COR-L47 (cell line): ENCODE data around the gene TRABD2B.

Experiments
- DNase-seq: peaks from one replicate; lab custom pipeline; 2025; lab: John Stamatoyannopoulos, UW

Gene TRABD2B

DNA sequence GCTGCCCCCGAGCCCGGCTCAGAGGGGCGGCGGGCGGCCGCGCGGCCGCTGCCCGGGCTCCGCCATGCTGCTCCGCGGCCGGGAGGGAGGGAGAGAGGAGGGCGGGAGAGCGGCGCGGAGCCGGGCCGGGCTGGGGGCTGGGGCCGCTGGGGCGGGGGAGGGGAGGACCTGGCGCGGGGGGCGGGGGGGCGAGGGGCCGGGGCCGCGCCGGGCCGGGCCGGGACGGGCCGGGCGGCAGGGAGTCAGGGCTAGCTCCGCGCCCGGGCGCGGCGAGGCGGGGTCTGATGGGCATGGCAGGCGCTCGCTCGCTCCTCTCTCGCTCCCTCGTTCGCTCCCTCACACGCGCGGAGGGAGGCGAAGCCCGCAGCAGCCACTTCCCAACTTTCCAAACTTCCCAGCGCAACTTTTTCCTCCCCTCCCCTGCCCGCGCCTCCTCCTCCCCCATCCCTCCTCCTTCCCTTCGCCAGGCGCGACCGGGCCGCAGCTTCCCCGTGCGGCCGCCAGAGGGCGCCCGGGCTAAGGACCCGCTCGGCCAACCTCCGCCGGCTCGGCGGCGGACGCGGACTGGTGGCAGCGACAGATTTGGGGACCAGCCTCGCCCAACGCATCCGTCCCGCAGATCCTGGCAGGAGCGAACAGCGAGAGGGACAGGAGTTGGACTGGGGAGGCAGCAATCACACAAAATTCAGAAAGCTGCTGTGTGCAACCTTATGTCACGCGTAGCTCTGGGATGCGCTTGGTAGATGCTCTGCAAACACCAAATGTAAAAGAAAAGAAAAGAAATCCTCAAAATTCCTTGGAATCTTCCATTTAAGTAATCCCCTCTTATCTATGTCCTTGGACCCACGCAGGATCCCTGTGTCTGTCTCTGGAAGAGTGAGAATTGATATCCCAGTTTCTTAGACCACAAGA lies at the start of gene TRABD2B:
Gene TRABD2B (minus strand): TSS at position 97 of the 912 bp plus-strand sequence.
- peak; percentile 22 for DNase-seq

DNA sequence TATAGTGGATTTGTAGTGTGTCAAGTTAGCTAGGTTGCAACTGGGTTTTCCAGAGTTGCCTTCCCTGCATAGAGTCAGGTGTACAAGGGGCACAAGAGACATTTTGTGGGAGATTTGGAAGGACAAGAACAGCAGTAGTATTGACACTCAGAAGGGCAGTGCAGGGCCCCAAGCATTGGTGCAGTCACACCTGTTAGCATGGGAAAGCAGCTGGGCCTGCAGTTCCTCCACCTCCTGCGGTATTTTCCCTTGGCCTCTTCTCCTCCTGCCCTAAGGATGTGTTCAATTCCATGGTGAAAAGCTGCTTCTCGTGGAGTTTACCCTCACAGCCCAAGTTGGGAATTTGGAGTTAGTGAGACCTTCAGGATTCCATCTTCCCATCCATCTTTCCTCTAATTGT lies 47.1 kb upstream of the TRABD2B start:
- no peak for DNase-seq

DNA sequence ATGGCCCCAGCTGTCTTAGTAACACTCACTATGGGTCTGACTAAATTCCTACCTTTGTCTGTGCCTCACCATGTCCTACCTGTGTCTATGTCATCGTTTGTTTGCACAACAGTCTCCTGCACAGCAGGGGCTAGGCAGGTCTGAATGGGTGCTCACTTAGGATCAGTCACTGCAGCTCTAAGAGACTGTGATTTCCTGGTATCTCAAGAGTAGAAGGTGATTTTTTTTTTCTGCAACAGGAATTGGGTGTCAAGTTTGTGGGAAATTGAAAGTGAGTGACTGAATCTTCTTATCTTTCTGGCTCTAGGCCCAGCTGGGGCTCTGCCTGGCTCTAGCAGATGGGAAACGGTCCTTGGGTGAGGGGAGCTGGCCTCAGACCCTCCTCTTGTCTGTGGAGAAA lies 46.4 kb upstream of the TRABD2B start:
- peak; percentile 81 for DNase-seq

DNA sequence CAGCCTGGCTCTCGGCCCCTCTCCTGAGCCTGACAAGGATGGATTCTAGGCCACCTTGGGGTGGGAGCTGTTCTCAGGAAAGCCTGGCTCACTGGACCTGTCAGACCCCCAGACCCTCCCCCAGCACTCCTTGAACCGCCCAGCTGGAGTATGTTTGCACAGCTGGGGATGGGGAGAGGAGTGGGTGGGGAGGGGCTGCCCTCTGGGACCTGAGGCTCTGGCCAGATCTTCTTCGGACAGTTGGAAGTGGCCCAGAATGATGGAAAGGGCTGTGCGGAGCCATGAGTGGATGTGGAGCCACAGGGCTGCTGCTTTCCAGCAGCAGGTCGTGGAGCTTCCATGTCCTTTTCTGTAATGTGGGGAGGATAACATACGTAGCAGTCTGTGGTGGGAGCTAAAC lies 43.0 kb upstream of the TRABD2B start:
- DNase-seq: no peak

DNA sequence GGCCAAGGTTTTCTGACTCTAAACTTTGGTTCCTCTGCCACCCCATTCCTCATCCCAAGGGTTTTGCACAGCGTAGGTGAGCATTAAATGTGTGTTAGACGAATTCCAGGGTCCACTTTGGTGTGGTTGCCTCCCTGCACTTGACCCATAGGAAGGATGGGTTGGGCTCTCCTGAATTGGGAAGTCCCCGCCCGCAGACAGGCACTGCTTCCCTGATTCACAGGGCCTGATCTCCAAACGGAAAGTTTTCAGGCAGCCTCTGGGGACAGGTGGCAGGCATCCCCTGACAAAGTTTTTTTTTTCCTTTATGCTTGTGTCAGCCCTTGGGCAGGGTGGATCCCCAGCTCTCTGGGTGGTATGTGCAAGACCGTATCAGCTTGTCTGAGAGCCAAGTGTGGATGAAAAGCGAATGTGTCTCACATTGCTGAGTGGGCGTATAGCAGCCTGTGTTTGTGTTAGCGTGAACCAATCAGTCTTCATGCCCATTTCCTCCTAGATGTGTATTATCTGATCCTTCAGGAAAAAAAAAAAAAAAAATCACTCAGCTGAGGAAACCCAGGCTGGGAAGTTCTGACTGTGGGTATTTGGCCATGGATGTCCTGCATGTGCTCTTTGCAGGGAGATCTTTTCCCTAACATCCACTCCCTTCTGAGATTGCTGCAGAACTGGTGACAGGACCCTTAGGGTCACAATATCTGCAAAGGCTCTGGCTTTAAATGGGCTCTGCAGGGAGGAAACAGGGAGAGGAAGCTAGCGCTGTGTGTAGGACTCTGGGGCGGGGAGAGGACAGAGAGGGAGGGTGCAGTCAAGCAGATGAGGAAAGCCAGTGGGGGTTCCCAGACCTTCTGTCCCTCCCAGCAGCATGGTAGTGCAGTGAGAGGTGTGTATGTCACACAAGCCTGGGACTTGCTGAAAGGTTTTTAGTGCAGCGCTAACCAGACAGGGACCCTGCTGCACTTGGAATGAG lies 42.2 kb upstream of the TRABD2B start:
- peak; percentile 0 for DNase-seq

DNA sequence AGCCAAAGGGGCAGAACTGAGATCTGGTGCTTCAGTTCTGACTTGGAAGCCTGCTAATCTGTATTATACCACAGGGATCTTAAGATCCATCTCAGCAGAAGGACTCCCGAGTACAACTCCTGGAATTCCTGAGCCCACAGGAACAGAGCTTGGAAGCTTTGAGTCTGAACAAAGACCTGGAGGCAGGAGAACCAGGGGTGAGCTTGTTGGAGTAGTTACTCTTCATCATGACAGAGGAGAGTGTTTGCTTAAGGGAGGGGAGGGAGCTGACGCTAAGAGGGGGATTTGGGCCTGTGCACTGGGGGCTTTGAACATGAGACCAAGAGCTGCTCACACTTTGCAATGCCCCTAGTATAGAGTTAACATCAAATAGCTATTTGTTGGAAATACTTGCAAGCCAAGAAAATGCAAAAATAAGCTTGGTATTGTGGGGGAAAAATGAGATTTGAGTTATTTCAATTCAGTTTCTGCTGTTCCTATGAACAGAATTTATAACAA lies 41.1 kb upstream of the TRABD2B start:
- DNase-seq: no peak

DNA sequence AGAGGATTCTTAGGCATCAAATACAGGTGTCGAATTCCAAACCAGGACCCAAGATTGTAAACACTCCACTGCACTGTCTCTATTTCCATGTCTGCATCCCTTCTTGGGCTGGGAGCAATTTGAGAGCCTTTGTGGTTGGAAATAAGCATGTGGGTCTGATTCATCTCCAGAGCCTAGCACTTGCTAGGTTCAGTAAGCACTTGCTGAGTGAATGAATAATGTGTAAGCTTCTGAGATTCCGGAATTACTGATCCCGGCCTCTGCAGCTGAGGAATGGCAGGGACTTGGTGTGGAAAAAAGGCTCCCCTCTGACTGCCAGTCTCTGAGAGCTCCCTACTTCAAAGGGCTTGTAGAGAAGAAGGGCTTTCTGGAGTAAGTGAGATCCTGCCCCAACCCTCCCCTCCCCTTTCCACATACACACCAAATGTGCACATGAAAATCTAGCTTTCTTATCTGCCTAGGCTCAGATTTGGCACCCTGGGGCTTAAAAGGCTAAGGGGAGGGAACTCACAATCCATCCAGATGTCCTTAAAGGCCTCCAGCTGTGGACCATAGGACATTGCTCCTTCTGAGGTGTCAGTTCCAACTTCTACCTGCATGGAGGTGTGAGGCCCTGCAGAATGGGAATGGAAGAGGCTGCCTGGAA lies 39.6 kb upstream of the TRABD2B start:
- no peak for DNase-seq

DNA sequence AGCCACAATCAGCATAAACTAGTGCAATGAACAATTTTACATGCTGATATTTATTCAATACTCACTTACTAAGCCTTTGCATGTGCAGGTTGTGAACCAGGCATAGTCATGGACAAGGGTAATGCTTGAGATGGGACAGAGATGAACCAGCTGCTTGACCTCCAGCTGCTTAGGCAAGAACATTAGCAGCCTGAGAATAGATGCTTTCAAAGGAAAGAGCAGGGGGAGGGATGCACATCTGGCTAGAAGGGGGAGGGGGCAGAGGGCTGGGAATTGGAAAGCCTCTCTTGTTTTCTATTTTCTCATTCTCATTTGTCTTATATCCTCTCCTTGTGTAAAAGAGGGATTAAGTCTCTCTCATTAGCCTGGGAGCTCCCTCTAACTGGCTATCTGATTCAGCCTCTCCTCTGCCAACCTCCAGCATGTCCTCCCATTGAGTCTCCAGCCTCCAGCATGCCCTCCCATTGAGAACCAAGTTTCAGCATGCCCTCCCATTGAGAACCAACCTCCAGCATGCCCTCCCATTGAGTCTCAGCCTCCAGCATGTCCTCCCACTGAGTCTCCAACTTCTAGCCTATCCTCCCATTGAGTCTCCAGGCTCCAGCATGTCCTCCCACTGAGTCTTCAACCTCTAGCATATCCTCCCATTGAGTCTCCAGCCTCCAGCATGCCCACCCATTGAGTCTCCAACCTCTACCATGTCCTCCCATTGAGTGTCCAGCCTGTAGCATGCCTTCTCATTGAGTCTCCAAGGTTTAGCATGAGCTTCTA lies 38.4 kb upstream of the TRABD2B start:
- no peak for DNase-seq

DNA sequence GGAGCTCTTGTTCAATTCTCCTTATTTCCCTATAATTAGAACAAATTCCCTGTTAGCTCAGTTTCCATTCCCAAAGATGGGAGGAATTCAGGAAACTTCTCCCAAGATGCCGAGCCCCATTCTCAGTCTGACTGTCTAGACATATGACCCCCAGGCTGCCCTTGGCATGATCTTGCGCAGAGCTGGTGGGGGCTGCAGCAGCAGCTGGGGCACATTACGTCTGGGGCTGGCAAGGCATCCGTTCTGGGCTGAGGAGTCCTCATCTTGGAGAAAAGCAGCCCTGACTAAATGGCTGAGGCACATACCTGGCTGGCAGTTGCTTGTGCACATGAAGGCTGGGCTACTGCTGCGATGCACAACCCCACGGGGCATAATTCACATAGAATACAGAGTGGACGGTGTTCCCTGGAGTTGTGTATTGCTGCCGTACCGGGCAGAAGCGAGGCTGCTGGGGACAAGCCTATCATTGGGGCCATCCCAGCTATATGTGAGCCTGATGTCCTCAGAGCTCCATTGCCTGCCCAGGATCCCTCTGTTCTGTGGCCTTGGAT lies 36.4 kb upstream of the TRABD2B start:
- DNase-seq: no peak

DNA sequence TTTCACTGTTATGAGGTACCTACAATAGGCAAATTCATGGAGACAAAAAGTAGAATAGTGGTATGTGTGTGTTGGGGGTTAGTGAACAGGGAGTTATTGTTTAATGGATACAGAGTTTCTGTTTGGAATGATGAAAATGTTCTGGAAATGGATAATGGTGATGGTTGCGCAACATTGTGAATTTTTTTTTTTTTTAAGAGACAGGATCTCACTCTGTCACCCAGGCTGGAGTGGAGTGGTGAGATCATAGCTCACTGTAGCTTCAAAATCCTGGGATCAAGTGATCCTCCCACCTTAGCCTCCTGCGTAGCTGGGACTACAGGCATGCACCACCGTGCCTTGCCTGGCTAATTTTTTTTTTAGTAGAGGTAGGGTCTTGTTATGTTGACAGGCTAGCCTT lies 34.5 kb upstream of the TRABD2B start:
- no peak for DNase-seq

DNA sequence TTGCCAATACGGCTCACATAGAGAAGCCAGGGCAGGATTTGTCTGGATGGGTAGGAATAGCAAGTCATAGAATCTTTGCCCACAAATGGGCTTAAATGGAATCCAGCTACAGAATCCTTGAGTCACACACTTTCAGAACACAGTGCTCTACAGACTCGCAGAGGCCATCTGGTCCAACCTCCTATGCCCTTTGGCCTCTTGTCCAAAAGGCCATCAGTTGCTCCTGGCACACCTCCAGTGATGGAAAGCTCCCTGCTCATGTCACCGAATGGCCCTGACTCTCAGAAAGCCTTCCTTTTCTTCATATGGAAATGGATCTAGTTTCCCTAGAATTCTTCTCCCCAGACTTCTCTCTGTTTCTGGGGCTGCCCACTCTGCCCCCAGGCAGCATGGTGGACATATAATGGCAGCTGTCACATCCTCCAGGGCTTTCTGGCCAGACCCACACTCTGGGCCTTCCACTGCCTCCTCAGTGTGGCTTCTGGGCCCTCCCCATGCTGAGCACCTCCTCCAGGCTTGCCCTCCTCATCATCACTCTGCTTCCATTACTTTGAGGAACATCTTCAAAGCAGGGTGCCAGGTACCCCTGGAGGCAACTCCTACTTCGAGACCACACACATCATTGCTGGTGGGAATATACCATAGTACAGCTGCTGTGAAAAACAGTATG lies 33.6 kb upstream of the TRABD2B start:
- DNase-seq: no peak

DNA sequence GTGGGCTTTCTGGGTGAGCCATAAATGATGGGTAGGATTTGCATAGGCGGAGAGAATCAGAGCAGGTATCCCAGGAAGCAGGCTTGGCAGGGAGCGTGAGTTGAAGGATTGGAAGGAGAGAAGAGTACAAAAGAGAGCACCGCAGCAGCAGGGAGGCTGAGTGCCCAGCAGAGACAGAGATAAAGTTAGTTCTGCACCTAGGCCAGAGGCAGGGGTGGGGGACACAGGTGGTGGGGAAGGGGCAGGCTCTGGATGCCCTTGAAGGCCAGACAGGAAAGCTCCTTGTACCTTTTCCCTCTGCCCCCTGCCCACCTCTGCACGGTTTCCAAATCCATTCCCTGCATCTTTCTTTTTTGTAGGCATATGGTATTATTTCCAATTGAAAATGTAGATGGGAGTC lies 33.0 kb upstream of the TRABD2B start:
- no peak for DNase-seq

DNA sequence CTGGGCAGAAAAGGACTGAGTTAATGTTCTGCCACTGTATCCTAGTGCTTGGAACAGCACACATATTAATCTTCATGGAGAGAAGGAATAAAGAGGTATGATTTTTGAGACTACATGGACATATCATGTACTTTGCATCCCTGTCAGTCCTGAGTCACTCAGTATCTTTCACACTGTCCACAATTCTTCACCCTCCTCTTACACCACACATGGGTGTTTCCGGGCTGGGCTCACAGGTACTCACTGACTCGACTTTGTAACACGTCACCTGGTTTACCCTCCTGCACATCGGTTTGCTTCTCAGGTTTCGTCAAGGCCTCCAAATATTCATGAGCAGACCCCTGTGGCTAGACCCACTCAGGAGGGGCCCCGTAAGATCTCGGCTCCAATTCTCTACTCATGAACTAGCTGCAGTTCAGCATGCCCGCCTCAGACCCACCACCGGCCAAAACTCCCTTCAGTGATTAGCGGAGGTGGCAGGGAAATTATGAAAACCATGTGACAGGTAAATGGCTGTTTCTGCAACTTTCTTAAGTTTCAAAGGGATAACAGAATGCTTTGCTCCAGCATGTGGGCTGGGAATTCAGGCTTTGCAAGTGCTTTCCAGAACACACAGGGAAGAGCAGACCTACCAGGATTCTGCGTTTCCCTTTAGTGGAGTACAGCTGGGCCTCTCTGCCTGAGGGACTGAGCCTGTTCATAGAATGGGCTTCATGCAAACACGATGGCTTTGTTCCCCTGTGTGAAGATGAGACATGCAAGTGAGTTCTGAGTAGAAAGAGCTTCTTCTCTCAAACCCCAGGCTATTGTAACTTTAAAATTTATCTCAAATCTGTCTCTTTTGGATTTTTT lies 31.3 kb upstream of the TRABD2B start:
- no peak for DNase-seq

DNA sequence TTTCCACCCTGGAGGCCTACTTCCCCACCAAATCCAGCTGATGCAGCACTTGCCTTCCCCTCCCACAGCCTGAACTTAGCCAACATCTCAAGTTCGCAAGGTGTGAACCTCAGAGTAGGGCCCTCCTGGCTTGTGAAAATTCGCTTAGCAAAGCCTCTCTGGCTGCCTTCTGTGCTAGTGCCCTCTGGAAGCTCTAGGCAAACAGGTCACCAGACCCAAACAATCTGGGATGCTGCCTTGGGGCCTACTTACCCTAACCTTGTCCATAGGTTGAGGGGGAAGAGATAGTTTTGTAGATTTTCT lies 30.3 kb upstream of the TRABD2B start:
- DNase-seq: no peak

DNA sequence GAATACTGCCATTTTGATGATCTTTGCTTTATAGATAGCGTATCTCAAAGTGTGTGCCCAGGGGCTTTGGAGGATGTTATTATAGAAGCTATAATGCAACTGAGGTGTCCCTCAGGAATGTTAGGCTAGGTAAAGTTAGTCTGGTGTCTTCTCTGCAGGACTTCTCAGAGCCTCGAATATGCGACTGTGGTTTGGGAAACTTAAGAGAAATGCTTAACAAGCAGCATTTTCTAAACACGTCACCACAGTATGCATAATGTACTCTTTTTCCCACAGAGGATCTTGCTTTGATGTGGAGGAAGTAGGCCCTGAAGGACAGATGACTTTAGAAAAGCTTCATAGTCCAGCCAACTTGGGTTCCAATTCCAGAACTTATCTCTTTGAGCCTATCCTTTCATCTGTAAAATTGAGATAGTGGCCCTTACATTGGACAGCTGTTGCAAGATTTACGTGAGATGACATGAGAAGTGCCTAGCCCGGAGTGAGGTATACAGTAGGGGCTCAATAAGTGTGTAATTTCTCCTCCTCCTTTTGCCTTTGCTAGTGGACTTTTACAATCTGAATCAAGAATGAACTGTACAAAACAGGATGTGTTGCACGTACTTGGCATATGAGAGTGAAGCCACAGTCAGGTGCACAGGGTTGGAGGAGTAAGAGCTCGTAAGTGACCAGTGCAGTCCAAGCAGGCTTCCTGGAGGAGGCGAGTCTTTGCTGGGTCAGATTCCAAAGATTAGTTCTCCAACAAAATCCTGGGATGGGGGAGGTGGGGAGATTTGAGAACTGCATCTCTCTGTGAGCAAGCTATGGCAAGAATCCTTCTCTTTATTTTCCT lies 29.7 kb upstream of the TRABD2B start:
- DNase-seq: no peak

DNA sequence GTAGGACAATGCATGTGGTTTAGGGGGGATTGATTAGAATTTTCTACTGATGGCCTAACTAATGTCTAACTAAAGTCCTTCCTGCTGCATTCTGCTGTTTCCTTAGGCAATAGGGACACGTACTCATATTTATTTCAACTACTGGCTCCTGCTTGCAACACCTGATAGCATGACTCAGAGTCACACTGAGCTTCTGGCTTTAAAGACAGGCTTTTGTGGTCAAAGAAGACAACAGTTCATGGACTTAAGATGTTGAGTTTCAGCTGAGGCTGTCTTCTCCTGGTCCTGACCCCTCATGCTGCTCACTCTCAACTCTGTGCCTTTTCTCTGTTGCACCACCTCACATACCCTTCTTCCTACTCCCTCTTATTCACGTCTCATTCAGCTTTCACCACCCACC lies 29.1 kb upstream of the TRABD2B start:
- no peak for DNase-seq

DNA sequence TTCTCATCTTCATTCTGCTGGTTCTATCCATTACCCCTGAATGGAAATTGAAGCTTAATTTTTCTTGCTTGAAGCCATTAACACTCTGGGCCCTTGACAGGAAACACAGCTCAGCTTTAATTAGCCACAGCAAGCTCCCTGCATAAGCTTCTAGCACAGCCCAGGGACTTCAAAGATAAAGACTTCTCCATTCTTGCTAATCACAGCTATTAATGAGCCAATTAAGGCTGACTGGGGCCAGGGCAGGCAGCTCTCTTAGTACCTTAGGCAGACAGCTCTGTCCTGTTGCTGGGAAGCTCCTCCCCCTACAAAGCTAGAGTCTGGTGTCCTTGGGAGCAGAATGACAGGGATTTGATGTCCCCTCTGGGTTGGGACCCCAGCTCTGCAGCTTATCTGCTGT lies 27.9 kb upstream of the TRABD2B start:
- DNase-seq: peak; percentile 26

DNA sequence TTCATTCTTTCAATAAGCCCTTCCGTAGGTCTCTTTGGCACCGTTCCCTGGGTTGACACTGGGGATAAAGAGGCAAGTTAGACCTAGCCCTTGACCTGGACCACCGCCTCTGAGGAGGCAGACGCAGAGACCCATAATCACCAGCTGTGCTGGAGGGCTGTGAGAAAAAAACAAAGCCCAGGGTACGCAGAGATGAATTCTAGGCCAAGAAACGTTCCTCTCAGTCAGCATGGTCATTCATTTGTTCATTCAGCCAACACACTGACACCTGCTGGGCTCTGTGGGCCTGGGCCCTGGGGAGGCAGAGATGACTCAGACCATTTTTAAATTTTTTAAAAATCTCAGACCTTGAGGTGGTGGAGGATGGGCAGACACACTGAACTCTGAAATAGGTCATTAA lies 26.3 kb upstream of the TRABD2B start:
- no peak for DNase-seq

DNA sequence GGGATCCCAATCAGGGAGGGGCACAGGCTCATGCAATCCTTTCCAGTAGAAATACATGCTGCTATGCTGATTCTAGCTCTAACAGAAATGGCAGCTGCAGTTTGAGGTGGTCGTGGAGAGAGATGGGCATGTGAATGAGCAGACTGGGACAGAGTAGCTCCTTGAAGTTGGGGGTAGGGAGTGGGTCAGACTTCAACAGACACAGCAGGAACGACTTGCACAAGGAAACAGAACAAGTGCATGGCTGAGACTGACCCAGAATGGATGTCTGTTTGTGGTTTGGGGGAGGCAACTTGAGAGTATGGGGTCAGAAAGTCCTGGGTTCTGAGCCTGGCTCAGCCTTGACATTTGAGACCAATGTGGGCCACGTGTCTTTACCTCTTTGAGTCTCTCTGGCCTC lies 25.1 kb upstream of the TRABD2B start:
- no peak for DNase-seq
